SKM-1 treated with dmso at 0.1 percent for 144 hours (cell line): ENCODE results near the gene MYCBPAP.
"Not testable (repeated sequence)": the region's sequence is repeated elsewhere in the genome, so short reads cannot be mapped to it uniquely, and the experiment has no call there.

ENCODE experiments used
- DNase-seq: peaks from one replicate; lab custom pipeline; 2025; ENCODE audit not compliant: unreplicated experiment; lab: John Stamatoyannopoulos, UW

Gene MYCBPAP

DNA sequence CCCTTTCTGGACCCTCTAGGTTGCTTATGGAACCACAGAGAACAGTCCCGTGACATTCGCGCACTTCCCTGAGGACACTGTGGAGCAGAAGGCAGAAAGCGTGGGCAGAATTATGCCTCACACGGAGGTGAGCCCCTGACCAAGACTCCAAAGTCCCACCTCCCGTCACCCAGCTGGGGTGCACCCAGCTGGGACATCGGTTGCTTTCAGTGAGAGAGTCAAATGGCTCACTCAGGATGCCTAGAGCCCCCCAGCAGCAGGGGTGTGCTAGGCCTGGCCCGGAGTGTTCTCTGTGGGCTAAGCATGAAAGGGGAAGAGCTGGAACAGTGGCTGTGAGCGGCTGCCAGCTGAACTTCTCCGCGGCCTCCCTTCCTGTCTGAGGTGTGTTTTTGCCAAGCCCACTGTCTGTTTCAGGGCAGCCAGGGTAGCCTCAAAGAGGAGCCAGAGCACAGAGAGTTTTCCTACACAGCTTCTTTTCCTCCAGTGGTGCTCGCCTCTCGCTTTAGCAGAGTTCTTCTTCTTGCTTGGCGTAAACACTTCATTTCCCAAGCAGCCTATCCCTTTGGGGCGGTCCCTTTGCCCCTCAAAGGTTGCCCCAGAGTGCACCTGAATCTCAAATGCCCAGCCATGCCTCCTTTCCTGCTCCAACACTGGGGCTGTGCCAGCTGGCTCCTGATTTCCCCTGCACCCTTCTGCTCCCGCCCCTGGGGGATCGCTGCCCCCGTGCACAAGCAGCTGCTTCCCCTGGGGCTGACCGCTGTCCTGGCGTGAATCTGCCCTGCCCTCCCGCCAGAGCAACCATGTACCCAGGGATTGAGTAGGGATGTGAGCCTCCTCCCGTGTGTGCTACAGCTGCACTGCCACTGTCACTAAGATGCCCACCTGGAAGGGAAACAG, 37.0 kb upstream of the MYCBPAP start:
- no peak for DNase-seq

DNA sequence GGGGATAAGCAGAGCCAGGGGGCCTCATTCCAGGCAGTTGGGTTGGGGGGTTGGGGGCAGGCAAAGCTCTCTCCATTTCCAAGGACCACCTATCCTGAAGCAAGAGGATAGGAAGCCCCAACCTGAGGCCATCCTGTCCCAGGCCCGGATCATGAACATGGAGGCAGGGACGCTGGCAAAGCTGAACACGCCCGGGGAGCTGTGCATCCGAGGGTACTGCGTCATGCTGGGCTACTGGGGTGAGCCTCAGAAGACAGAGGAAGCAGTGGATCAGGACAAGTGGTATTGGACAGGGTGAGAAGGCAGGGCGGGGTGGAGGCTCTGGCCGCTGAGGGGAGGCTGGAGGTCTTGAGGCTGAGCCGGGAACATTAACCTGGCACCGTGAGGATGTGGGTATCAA, 36.0 kb upstream of the MYCBPAP start:
- no peak for DNase-seq

DNA sequence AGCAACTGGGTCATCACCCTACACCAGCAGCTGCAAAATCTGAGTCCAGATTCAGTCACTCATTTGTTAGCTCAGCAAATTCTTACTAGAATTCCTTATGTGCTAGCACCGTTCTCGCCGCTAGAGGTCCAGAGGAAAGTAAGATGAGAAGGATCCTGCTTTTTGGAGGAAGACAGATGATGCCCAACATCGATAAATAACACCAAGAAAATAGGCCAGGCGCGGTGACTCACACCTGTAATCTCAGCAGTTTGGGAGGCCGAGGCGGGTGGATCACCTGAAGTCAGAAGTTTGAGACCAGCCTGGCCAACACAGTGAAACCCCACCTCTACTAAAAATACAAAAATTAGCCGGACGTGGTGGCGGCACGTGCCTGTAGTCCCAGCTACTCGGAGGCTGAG, 35.5 kb upstream of the MYCBPAP start:
- DNase-seq, result not testable (repeated sequence)

DNA sequence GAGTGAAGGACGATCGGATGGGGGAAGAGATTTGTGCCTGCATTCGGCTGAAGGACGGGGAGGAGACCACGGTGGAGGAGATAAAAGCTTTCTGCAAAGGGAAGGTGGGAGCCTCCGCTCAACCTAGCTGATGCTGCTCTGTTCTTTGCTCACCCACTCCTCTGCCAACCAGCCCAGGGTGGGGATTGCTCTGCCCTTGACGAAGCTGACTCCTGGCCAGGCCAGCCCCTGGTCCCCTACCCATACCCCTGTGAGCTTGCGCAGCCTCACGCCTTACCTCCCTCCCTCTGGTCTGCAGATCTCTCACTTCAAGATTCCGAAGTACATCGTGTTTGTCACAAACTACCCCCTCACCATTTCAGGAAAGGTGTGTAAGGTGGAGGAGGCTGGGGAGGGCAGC, 34.3 kb upstream of the MYCBPAP start:
- DNase-seq, result no peak

DNA sequence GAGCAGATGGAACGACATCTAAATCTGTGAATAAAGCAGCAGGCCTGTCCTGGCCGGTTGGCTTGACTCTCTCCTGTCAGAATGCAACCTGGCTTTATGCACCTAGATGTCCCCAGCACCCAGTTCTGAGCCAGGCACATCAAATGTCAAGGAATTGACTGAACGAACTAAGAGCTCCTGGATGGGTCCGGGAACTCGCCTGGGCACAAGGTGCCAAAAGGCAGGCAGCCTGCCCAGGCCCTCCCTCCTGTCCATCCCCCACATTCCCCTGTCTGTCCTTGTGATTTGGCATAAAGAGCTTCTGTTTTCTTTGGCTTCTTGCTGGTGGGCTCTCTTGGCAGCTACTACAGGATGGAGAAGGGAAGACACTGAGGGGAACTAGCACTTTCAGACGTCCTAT, 33.7 kb upstream of the MYCBPAP start:
- no peak for DNase-seq

- no peak for DNase-seq
These were observed 32.9 kb upstream of the MYCBPAP start for GRCh38 chr17:50475362-50475761.

DNA sequence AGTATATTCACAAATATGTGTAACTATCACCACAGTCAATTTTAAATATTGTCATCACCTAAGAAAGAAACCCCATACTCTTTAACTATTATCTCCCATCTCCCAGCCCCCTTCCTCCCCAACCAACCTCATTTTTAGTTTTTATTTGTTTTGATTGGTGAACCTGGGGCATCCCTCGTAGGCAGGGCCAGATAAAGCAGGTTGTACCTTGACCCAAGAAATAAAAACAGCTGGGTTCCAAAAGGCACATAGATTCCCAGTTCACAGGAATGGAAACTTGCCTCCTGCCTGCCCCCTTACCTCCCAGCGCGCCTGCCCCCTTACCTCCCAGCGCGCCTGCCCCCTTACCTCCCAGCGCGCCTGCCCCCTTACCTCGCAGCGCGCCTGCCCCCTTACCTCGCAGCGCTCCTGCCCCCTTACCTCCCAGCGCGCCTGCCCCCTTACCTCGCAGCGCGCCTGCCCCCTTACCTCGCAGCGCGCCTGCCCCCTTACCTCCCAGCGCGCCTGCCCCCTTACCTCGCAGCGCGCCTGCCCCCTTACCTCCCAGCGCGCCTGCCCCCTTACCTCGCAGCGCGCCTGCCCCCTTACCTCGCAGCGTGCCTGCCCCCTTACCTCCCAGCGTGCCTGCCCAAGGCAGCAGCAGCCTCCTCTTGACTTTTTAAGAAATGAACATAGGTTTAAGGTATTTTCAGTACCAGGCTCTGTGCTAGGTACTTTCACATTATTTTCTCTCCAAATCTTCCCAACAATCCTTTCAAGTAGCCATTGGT, 32.3 kb upstream of the MYCBPAP start:
- not testable (repeated sequence) for DNase-seq

- DNase-seq, result no peak
These were observed 31.5 kb upstream of the MYCBPAP start for GRCh38 chr17:50476545-50477315.

DNA sequence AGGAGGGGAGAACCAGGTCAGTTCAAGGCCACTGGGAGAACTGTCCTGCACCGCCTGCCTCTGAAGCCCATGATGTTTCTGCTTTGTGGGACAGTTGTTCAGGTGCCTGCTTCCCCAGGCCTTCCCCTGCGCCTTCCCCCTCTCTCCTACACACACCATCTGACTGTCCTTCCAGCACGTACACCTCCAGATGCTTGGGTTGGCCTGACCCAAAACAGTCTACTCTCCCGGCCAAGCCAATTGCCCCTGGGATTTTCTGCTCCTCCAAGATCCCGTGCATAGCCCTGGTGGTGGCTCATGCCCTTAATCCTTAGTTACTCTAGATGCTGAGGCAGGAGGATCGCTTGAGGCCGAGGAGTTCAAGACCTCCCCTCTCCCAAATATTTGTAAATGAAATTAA, 30.3 kb upstream of the MYCBPAP start:
- DNase-seq, result no peak

- DNase-seq, result peak; percentile 88
These were observed 29.6 kb upstream of the MYCBPAP start, which contains the start of gene RSAD1 for GRCh38 chr17:50478391-50479381. Gene RSAD1, plus strand, starts transcription at chr17:50478860. Its CDS starts 25 bp downstream, at chr17:50478885.

DNA sequence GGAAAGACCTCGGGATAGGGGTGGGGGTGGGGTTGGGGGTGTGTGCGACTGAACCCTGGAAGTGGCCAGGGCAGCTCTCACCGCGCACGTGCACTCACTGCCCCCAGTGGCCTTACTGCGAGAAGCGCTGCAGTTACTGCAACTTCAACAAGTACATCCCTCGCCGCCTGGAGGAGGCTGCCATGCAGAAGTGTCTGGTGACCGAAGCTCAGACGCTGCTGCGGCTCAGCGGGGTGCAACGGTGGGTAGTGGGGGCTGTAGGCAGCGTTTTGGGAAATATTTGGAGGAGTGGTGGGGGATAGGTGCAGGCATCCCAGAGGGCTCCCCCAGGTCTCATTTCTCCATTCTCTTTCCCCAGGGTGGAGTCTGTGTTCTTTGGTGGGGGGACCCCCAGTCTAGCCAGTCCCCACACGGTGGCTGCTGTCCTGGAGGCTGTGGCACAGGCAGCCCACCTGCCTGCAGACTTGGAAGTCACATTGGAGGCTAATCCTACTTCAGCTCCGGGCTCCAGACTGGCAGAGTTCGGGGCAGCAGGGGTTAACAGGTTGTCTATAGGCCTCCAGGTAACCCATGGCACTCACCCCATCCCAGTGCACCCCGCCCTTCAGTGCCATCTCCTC, 28.6 kb upstream of the MYCBPAP start:
- peak; percentile 73 for DNase-seq

DNA sequence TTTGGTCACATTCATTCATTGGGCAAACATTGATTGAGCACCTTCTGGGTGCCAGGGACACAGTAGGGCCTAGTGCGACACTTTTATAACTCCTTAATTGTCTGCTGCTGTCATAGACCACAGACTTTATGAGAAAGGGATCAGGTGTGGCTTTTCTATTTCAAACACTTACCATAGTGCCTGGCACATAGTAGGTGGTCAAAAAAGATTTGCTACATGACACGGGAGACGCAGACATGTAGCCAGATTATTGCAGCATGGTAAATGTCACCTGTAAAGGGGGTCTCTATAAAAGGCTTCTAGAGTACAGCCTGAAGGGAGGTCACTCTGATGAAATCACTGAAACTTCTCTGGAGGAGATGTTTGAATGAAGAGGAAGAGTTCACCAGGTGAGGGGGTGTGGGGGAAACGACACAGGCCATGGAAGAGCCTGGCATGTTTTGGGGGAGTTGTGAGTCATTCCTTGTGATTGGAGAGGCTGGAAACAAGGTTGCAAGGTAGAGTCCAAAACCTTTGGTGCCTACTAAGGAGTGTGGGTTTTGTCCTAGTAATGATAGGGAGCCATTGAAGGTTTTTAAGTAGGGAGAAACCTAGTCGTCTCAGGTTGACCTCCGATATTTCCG, 28.0 kb upstream of the MYCBPAP start:
- DNase-seq, result no peak

DNA sequence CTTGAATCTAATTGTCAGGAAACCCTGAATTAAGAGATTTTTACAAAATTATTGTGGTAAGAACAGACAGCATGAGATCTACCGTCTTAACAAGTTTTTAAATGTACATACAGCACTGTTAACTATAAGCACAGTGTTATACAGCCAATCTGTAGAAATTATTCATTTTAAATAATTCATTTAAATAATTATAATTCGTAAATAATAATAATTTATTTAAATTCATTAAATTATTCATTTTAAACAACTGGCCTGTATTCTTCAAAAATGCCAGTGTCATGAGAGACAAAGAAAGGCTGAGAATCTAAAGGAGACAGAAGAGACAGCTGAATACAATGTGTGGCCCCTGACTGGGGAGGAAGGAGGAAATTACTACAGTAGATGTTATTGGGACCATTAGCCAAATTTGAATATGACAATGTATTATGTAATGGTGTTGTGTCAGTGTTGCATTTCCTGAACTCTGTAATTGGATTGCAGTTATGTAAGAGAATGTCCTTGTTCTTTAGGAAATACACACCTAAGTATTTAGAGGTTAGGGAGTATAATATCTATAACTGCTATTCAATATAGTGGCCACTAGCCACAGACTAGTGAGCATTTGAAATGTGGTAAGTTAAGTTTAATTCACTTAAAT, 27.3 kb upstream of the MYCBPAP start:
- DNase-seq, result peak; percentile 43

GRCh38 chr17:50481648-50482047, 26.6 kb upstream of the MYCBPAP start:
- DNase-seq, result no peak

- no peak for DNase-seq
These were observed 26.1 kb upstream of the MYCBPAP start for GRCh38 chr17:50482110-50482509.

GRCh38 chr17:50482516-50482915, 25.7 kb upstream of the MYCBPAP start:
- DNase-seq, result peak; percentile 73

DNA sequence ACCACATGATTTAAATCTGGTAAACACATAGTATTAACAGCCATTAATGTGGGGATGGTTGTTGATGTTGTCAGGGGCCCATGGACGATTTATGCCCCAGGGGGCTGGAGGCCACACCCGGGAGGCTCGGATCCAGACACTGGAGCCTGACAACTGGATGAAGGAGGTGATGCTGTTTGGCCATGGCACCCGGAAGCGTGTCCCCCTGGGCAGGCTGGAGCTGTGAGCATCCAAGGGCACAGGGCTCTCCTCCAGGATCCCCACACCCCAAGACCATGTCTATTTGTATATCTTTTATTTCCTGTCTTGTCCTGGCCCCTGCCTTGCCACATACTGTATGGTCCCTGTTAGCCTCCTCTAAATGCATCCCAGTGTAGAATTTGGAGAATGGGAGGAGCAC, 25.0 kb upstream of the MYCBPAP start:
- no peak for DNase-seq

- no peak for DNase-seq
These were observed 23.7 kb upstream of the MYCBPAP start for GRCh38 chr17:50484386-50485155.
